Fibroblast of gingiva (primary cell): ENCODE data around the gene ZNF532.
A peak's percentile ranks its signal among the peaks of the same experiment; 100 is the strongest.
"Not testable (repeated sequence)": the region's sequence is repeated elsewhere in the genome, so short reads cannot be mapped to it uniquely, and the experiment has no call there.

ENCODE experiments used
- DNase-seq: peaks from one replicate; pipeline ENCODE4 v3.0.0-alpha.2; 2011; ENCODE audit warnings: low read depth

The ZNF532 gene

GRCh38 chr18:58902961-58903360 is 38.3 kb downstream of the ZNF532 start:
- DNase-seq, result no peak

DNA sequence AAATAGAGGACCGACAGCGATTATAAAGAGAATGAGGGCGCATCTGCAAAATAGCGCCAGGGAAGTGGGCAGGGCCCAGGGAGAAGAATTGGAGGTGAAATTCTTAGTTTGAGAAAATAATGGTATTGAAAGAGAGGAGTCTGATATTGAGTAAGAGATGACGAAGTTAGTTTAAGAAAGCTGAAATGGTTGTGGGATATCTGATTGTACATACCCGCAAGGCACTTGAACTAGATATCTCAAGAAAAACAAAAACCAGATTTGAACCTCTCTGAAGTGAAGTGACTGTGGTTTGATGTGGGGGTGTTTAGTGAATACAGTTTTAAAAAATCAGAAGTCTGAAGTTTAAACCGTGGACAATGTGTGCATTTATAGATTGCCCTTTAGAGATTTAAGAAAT is 38.9 kb downstream of the ZNF532 start:
- no peak for DNase-seq

GRCh38 chr18:58905777-58906428 is 41.2 kb downstream of the ZNF532 start:
- DNase-seq, result no peak

DNA sequence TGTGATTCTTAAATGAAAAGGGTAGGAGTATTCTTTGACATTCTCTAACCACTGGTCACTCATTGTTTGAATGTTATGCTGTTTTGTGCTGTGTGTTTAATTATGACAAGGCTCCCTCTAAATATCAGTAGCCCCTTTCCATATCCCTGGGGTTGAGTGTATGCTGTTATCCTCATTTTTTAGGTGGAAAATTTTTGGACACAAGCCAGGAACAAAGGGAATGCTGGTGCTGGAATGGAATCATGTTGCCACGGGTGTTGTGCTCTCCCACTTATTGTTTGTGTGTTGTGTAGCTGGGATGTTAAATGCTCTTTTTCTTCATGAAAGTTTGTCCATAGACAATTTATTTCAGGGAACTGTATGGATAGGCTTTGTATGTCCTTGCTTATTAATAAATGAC is 43.3 kb downstream of the ZNF532 start:
- DNase-seq, result no peak

- no peak for DNase-seq
These were observed 44.8 kb downstream of the ZNF532 start for GRCh38 chr18:58909521-58909920.

DNA sequence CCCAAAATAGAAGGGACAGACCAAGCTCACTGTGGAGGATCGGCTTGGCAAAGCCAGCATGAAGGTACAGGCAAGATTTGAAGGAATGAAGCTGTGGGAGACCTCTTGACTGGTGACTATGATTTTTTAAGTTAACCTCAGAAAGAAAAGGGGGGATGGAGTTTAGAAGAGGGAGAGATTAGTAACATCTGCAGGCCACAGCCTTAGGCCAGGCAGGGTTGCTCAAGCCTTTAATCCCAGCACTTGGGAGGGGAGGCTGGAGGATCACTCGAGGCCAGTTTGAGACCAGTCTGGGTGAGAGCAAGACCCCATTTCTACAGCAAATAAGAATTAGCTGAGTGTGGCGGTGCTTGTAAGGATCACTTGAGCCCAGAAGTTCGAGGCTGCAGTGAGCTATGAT is 46.6 kb downstream of the ZNF532 start:
- peak; percentile 31 for DNase-seq

DNA sequence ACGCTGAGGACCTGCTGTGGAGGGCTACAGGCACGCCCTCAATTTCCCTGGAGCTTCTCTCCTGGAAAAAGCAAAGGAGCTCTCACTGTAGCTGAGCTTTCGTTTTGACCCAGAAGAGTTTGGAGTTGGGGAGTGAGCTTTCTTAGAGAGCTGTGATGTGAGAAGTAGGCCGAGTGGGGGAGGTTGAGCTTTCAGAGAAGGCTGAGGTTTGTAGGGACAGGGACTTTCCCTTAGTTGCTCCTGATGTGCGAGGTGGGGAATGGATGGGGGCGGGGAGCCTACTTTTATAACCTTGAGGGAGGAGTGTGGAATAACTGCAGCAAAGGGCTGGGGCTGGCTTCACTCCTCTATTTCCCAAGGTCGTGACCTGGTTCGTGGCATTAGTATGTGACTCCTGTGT is 47.1 kb downstream of the ZNF532 start:
- DNase-seq, result no peak

DNA sequence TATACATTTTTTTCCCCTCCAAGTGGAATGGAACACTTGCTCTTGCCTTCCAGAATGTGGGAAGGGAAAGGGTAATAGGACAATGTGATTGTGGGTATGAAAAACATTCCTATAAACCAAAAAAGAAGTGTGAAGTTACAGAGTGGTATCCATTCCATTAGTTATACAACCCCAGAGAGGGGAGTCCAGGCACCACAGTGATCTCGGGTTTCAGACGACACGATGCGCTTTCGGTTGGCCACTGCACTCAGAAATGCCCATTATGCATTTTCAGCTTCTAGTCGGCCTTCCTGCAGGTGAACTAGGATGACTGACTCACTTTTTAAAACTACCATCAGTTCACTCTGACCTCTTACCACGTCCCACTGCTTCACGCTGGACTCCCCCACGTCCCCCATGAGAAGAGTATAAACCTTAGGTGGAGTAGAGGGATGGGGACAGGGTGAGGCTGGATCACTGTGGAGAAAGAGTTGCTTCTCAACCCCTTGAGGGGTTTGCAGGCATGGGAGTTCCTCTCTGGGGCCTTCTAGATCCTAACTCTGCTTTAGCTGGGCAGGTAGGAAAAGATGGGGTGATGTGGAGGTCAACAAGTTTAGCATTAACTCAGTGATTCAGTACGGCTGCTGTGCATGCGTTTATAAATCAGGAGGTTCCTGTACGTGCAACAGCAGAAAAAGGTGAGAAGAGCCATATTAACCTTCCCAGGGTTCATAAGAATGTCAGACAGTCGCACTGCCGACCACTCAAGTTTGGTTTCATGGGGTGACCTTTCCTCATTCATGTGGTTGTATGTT is 50.5 kb downstream of the ZNF532 start:
- DNase-seq, result no peak

- DNase-seq, result no peak
These were observed 51.3 kb downstream of the ZNF532 start for GRCh38 chr18:58915995-58916394.

- DNase-seq, result not testable (repeated sequence)
These were observed 55.3 kb downstream of the ZNF532 start for GRCh38 chr18:58919934-58920333.

- no peak for DNase-seq
These were observed 58.3 kb downstream of the ZNF532 start for GRCh38 chr18:58922995-58923394.

DNA sequence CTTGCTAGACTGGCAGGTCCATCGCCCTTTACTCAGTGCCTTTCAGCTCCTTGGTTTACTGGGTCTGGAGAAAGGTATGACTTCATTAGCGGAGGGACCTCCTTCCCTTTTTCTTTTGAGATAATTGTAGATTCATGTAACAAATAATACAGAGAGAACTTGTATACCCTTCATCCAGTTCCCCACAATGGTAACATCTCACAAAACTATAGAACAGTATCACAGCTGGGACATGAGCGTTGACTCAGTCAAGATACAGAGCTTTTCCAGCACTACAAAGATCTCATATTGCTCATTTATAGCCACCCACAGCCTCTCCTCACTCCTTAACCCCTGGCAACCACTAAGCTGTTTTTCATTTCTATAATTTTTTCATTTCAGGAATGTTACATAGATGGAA is 59.8 kb downstream of the ZNF532 start:
- DNase-seq, result no peak

DNA sequence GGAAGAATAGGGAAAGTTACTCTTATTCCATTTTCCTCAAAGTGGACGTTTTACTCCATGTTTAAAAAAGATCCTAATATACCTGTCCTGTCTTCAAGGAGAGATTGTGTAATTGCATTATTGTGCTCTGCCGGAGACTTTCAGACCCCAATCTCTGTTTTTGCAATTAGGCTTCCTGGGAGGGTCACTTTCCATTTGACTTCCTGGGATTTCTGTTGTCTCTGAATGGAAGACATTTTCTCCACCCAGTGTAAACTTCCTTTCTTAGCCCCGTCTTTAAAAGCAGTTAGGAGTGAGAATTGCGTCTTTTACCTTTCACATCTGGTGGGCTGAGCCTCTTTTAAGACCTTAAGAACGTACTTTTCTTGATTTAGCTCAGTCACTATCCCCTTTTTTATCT is 63.0 kb downstream of the ZNF532 start:
- no peak for DNase-seq

DNA sequence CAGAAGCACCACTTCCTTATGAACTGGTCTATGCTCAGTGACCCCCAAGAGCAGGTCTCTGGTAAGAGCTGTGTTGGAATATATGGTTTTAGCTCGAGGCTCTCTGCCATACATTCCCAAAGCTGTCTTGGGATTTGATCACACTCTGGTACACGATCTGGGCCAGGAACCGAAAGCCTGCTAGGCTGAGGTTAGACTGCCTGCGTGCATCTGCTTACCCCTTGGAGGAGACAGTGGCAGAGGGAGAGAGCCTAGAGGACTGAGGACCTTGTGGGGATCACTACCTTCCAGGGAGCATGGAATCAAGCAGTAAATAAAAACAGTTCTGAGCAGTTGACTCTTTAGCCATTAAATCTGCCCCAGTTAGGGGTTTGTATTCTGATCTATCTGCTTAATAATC is 63.7 kb downstream of the ZNF532 start:
- DNase-seq, result peak; percentile 12

GRCh38 chr18:58929206-58929605 is 64.5 kb downstream of the ZNF532 start:
- no peak for DNase-seq

- DNase-seq, result no peak
These were observed 69.7 kb downstream of the ZNF532 start for GRCh38 chr18:58934356-58934755.

- no peak for DNase-seq
These were observed 70.4 kb downstream of the ZNF532 start for GRCh38 chr18:58934933-58935577.

DNA sequence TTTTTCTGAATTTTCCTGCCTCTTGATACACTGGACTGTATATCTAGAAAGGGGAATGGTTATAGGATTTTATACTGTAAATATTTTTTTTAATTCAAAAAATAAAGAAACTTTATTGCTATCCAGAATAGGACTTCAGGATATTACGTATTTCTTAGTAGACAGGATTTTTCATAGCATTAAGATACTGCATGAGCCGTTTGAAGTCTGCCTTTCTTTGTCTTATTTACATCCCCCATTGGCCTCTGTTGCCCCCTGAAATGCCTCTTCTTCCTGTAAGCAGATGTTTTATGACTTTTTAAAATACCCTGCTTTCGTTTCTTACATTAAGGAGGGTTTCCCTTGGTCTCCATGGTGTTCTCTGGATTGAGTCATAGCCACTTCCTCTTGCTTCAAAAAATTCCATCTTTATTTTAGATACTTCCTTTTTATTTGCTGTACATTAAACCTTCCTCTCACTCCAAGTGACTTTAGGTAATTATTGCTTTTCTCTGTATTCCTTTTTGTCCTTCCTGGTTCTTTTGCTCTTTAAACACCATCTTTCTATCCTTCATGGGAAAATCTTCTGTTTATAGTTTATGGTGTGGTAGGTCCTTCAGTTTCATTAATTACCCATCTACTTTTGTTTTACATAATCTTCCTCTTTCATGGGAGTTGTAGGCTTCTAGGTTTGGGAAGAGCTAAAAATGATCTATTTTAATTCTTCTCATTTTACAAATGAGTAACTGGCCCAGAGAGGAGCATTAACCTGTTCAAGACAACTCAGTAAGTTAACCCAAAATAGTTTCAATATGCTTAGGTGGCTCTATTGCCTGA is 72.6 kb downstream of the ZNF532 start:
- peak; percentile 9 for DNase-seq

DNA sequence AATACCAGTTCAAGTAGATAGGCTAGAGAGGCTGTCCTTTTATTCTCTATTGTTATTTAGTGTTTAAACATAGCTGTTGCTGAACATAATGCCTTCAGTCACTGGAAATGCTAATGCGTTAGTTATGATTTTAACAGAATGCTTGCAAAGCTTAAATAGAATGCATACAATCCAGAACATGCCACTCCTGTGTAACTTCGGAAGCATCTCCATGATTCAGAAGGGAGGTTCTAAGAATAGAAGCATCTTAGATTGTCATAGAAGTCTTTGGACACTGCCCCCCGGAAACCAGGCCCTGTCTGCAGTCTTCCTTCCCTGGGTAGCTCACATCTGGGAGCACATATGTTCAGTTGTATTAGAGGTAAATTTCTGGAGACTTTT is 73.2 kb downstream of the ZNF532 start:
- DNase-seq, result no peak

- DNase-seq, result no peak
These were observed 76.9 kb downstream of the ZNF532 start for GRCh38 chr18:58941426-58942099.

- DNase-seq, result no peak
These were observed 79.2 kb downstream of the ZNF532 start for GRCh38 chr18:58943896-58944295.
